Lower lobe of right lung (tissue), 2 donors: ENCODE measurements around the gene AKT1. TPM values are rescaled to one million over a fixed set of nuclear protein-coding genes. Genes with fewer than 3 reads are reported as not detected.
"Not testable (repeated sequence)": the region's sequence is repeated elsewhere in the genome, so short reads cannot be mapped to it uniquely, and the experiment has no call there.

Source experiments
- ATAC-seq, 2 donors: fragments of 200-7000 bp; cut with Tn5 transposase; one replicate each; pipeline ENCODE4 v1.9.1; 2020 to 2022; ENCODE audit warnings: mild to moderate bottlenecking in 2 of 2, moderate library complexity in 2 of 2
- DNase-seq: peaks from one replicate; pipeline ENCODE4 v3.0.0-alpha.2; 2020
- H3K27ac ChIP-seq: fragments of 200-600 bp; one replicate; pipeline ENCODE4 v1.8.0; 2022
- H3K27me3 ChIP-seq: fragments of 200-600 bp; one replicate; pipeline ENCODE4 v1.8.0; 2022; ENCODE audit warnings: low read depth
- H3K36me3 ChIP-seq: fragments of 200-600 bp; one replicate; pipeline ENCODE4 v1.8.0; 2022; ENCODE audit warnings: mild to moderate bottlenecking
- H3K4me1 ChIP-seq: fragments of 200-600 bp; one replicate; pipeline ENCODE4 v1.8.0; 2022
- H3K4me3 ChIP-seq: fragments of 200-600 bp; one replicate; pipeline ENCODE4 v1.8.0; 2022; ENCODE audit warnings: mild to moderate bottlenecking
- H3K9me3 ChIP-seq: fragments of 200-600 bp; one replicate; pipeline ENCODE4 v1.8.0; 2022
- intact Hi-C: fragments of 100-400 bp; cut with DNase I; formaldehyde crosslinking; loops from one replicate; pipeline ENCODE4 v1.11.0; 2022
- total RNA-seq: library from RNA; stranded (reverse); fragmentation: NEBNext Ultra II Directional; extraction: Animal tissue kit (Norgen Biotek cat#: 25700); gene quantifications from one replicate; pipeline ENCODE4 v1.2.1, GENCODE V29; 2021
- TF ChIP-seq, protein P1 (sequence below): fragments of 200-600 bp; IDR thresholded peaks from one replicate; pipeline ENCODE4 v1.8.0; 2022; ENCODE audit warnings: antibody characterized with exemption, mild to moderate bottlenecking
- donor health status: DM: no; HTN: yes; CAD: no; lungs with severe emphysema.

Gene AKT1
- total RNA-seq, 1 donor from 2014 or later, result 154 TPM

DNA sequence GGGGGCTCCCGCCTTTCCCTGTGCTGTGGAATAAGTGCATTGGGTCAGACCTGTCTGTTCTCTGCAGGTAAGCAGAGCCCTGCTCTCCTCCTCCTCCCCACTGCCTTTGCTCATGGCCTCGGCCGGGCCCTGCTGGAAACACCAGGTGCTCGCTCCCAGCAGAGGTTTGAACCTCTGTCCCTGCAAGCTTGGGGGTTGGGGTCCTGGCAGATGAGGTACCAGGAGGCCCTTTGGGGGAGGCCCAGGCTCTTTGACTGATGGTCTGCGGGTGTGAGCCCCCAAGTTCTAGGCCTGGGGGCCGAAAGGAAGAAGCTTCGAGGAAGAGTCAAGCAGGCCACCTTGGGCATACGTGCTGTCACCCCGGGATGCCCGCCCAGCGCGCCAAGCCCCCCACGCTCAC is 47.5 kb upstream of the AKT1 start:
- H3K4me3 ChIP-seq, result peak overlapping the region; percentile 49
- intact Hi-C loops, result no loop called here
- TF ChIP-seq, protein P1, sequence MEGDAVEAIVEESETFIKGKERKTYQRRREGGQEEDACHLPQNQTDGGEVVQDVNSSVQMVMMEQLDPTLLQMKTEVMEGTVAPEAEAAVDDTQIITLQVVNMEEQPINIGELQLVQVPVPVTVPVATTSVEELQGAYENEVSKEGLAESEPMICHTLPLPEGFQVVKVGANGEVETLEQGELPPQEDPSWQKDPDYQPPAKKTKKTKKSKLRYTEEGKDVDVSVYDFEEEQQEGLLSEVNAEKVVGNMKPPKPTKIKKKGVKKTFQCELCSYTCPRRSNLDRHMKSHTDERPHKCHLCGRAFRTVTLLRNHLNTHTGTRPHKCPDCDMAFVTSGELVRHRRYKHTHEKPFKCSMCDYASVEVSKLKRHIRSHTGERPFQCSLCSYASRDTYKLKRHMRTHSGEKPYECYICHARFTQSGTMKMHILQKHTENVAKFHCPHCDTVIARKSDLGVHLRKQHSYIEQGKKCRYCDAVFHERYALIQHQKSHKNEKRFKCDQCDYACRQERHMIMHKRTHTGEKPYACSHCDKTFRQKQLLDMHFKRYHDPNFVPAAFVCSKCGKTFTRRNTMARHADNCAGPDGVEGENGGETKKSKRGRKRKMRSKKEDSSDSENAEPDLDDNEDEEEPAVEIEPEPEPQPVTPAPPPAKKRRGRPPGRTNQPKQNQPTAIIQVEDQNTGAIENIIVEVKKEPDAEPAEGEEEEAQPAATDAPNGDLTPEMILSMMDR, result no peak
- no peak overlapping the region for H3K27ac ChIP-seq
- H3K4me1 ChIP-seq, result peaks cover 17% of the 10 kb centered on the region
- DNase-seq (no peak), ATAC-seq (no peak)
- peaks cover 42% of the 10 kb centered on the region for H3K27me3 ChIP-seq
- H3K36me3 ChIP-seq, result no peaks in the 10 kb centered on the region
- H3K9me3 ChIP-seq, result no peaks in the 10 kb centered on the region

DNA sequence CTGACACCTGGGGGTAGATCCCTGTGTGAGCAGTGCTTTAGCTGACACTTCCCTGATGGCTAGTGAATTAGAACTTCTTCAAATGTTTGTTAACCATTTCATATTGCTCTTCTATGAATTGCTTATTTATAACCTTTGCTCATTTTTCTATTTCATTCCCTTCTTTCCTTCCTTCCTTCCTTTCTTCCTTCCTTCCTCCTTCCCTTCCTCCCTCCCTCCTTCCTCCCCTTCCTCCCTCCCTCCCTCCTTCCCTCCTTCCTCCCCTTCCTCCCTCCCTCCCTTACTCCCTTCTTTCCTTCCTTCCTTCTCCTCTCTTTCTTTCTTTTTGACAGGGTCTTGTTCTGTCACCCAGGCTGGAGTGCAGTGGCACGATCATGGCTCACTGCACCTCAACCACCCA is 46.2 kb upstream of the AKT1 start:
- Histone ChIP-seq H3K9me3 (no peaks in the 10 kb centered on the region), H3K4me3 (no peak overlapping the region), H3K27ac (no peak overlapping the region), H3K4me1 (peaks cover 17% of the 10 kb centered on the region), H3K27me3 (peaks cover 42% of the 10 kb centered on the region), H3K36me3 (no peaks in the 10 kb centered on the region)
- ATAC-seq (no peak), DNase-seq (no peak)
- intact Hi-C loops, result no loop called here
- TF ChIP-seq, protein P1, result no peak

DNA sequence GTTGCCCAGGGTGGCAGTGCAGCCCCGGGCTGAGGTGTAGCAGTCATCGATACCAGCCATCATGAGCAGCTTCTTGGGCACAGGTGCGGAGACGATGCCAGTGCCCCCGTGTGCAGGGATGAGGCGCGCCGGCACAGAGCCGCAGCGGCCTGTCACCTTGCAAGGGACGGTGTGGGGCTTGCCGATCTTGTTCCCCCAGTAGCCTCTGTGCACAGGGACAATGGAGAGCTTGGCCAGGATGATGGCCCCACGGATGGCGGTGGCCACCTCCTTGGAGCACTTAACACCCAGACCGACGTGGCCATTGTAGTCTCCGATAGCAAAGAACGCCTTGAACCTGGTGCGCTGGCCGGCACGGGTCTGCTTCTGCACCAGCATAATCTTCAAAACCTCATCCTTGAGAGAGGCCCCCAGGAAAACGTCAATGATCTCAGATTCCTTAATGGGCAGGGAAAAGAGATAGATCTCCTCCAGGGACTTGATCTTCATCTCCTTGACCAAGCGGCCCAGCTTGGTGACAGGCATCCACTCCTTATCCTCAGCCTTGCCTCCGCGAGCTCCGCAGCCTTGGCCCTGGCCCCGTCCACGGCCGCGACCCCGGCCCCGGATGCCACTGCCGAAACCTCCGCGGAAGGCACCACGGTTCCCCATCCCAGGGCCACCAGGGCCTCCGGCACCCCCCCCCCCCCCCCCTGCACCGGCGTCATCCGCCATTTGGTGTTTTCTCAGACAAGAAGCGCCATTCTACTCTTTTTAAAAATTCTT is 40.8 kb upstream of the AKT1 start:
- DNase-seq, ATAC-seq, H3K4me1 ChIP-seq, H3K4me3 ChIP-seq, H3K36me3 ChIP-seq, intact Hi-C loops, H3K9me3 ChIP-seq, H3K27me3 ChIP-seq, H3K27ac ChIP-seq: not testable (repeated sequence)

DNA sequence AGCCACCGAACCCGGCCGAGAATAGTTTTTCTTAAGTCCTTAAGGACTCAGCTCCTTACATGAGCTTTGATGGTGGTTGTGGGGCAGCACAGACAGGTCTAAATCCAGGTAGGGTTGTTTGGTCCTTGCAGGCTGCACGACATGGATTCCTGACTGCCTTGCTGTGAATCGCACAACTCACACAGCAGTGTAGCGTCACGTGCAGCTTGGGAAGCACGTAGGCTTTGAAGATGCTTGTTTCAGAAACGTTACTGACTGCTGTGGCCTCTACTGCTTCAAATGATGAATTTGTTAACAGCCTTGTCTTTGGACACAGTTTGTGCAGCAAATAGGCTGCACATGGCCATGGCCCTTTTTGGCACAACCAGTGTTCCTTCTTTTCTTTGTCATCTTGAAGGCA is 35.2 kb upstream of the AKT1 start:
- no peak for DNase-seq
- TF ChIP-seq, protein P1, result no peak
- no peak overlapping the region for H3K4me3 ChIP-seq
- intact Hi-C loops, result no loop called here
- peaks cover 19% of the 10 kb centered on the region for H3K4me1 ChIP-seq
- no peaks in the 10 kb centered on the region for H3K36me3 ChIP-seq
- H3K27ac ChIP-seq, result no peak overlapping the region
- no peak for ATAC-seq
- no peaks in the 10 kb centered on the region for H3K27me3 ChIP-seq
- H3K9me3 ChIP-seq, result no peaks in the 10 kb centered on the region

DNA sequence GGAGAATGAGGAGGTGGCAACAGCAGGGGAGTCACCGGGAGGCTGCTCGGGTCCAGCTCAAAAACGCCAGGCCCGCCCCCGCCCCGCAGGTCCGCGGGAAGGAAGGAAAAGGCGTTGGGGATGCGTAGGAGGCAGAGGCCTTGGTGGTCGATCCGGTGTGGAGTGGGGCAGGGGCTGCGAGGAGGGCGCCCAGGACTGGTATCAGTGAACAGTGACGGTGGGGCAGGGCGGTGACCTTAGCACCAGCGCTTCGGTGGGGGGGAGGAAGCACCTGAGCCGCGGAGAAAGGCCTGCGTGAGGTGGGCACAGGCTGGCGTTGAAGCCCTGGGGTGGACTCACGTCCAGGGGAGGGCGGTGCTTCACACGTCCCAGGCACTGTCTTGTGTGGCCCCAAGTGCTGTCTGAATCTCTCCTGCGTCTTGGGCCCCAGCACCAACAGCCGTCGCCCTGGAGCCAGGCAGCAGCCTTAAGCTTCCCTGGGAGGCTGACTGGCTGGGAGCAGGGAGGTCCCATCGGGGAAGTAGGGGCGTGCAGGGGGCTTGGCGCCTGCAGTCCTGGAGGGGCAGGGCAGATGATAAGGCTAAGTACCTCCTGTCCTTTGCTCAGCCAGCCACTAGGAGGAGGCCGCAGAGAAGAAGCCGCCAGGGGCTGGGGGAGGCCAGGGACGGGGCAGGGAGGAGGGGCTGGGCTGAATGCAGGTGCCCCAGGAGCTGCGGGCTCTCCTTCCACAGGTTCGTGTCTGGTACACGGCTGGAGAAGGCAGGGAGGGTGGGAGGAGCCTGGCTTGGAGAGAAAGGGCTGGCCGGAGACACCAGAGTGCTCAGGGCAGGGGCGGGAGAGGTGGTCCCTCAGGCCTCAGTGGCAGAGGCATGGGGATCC is 31.9 kb upstream of the AKT1 start:
- peak; percentile 65 for DNase-seq
- no peak overlapping the region for H3K27ac ChIP-seq
- no peaks in the 10 kb centered on the region for H3K9me3 ChIP-seq
- TF ChIP-seq, protein P1, result peak; percentile 43
- H3K27me3 ChIP-seq, result no peaks in the 10 kb centered on the region
- peak overlapping the region; percentile 72 for H3K4me3 ChIP-seq
- intact Hi-C loops, result no loop called here
- ATAC-seq, result peak; percentile 72 to 75
- no peaks in the 10 kb centered on the region for H3K36me3 ChIP-seq
- peaks cover 24% of the 10 kb centered on the region for H3K4me1 ChIP-seq

DNA sequence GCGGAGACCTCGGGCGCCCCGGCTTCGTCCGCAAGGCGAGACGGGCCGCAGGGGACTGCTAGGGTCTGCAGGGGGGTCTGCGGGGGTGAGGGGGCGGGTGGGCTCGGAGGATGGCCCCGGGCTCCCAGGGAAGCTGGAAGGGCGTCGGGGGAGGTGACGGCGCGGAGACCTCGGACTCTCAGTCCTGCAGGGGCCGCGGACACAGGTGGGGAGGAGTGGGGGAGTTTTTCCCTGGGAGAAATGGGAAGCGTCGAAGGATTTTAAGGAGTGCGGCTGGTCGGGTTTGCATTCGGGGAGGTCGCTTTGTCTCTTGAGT is 31.3 kb upstream of the AKT1 start:
- Histone ChIP-seq H3K27ac (no peak overlapping the region), H3K27me3 (no peaks in the 10 kb centered on the region), H3K4me1 (peaks cover 24% of the 10 kb centered on the region), H3K4me3 (peak overlapping the region; percentile 72), H3K36me3 (no peaks in the 10 kb centered on the region), H3K9me3 (no peaks in the 10 kb centered on the region)
- no peak for ATAC-seq
- no peak for DNase-seq
- TF ChIP-seq, protein P1, result no peak
- intact Hi-C loops, result no loop called here
